Measurements from ENCODE around the gene NBPF1. TPM values are rescaled to one million over a fixed set of nuclear protein-coding genes. Genes with fewer than 3 reads are reported as not detected.
"Not testable (repeated sequence)": the region's sequence is repeated elsewhere in the genome, so short reads cannot be mapped to it uniquely, and the experiment has no call there.

NBPF1 gene
- total and polyA plus RNA-seq, 9 of the 15 experiments (the other 6 are each of a cell fraction or from before 2014, with no cell fraction given): 5.2 to 42.6 (median 24.1) TPM

- BruUV-seq (replicated peaks); H3K9me1 ChIP-seq (ENCODE audit: control insufficient read depth, insufficient read depth, low read length); H3K36me3 ChIP-seq (ENCODE audit: control insufficient read depth, insufficient read depth, low read length); intact Hi-C loops (cut with micrococcal nuclease); H2AFZ ChIP-seq (ENCODE audit: low read depth, low read length); H3K79me2 ChIP-seq (ENCODE audit: control insufficient read depth, insufficient read depth, low read length); H3K9ac ChIP-seq (ENCODE audit: insufficient read depth in 1 of 2, low read depth in 2 of 2, low read length in 2 of 2); FAIRE-seq; H4K20me1 ChIP-seq (replicated peaks; ENCODE audit: control insufficient read depth, insufficient read depth, low read length); H3K27ac ChIP-seq (ENCODE audit: extremely low read depth, low read depth, low read length); H3K4me3 ChIP-seq; H3K4me2 ChIP-seq (ENCODE audit: insufficient read depth, low read length); H3K4me1 ChIP-seq (replicated peaks in 1 of 2; ENCODE audit: control insufficient read depth in 2 of 2, insufficient read depth in 2 of 2, low read length in 2 of 2); CTCF ChIA-PET (ENCODE audit: low intra/inter-chr PET ratio); H3K9me3 ChIP-seq (replicated peaks; ENCODE audit: control insufficient read depth, insufficient read depth, low read depth, low read length); H3K27me3 ChIP-seq (ENCODE audit: control insufficient read depth in 2 of 2, insufficient read depth in 2 of 2, low read length in 2 of 2); POLR2A ChIA-PET; in situ Hi-C loops (cut with MboI); DNase-seq (ENCODE audit: extremely low read depth in 1 of 4, low spot score in 3 of 4): not testable (repeated sequence)
- ATAC-seq: peak; percentile 28
- no CpG with 5 or more reads among the region's 6 CpGs for WGBS (ENCODE audit: insufficient coverage, low coverage, missing lambda C conversion rate)
Observed at GRCh38 chr1:16656574-16656973, 43.2 kb upstream of the NBPF1 start.

GRCh38 chr1:16651560-16651959 is 38.2 kb upstream of the NBPF1 start:
- H3K27me3 ChIP-seq (ENCODE audit: control insufficient read depth in 2 of 2, insufficient read depth in 2 of 2, low read length in 2 of 2); H3K4me3 ChIP-seq; H3K9me3 ChIP-seq (replicated peaks; ENCODE audit: control insufficient read depth, insufficient read depth, low read depth, low read length); H3K79me2 ChIP-seq (ENCODE audit: control insufficient read depth, insufficient read depth, low read length); in situ Hi-C loops (cut with MboI); FAIRE-seq; CTCF ChIA-PET (ENCODE audit: low intra/inter-chr PET ratio); H3K27ac ChIP-seq (ENCODE audit: extremely low read depth, low read depth, low read length); H4K20me1 ChIP-seq (replicated peaks; ENCODE audit: control insufficient read depth, insufficient read depth, low read length); H3K36me3 ChIP-seq (ENCODE audit: control insufficient read depth, insufficient read depth, low read length); POLR2A ChIA-PET; intact Hi-C loops (cut with micrococcal nuclease); BruUV-seq (replicated peaks); H3K9ac ChIP-seq (ENCODE audit: insufficient read depth in 1 of 2, low read depth in 2 of 2, low read length in 2 of 2); H3K4me2 ChIP-seq (ENCODE audit: insufficient read depth, low read length); H3K4me1 ChIP-seq (replicated peaks in 1 of 2; ENCODE audit: control insufficient read depth in 2 of 2, insufficient read depth in 2 of 2, low read length in 2 of 2); H3K9me1 ChIP-seq (ENCODE audit: control insufficient read depth, insufficient read depth, low read length); TF ChIP-seq TOE1 (IDR thresholded peaks at IDR 0.05; ENCODE audit: borderline replicate concordance); CEBPG (tag; conservative IDR thresholded peaks at IDR 0.05 in 1 of 2, IDR thresholded peaks at IDR 0.05 in 1 of 2): not testable (repeated sequence)
- DNase-seq (ENCODE audit: extremely low read depth in 1 of 4, low spot score in 3 of 4): peak in 1 of 4 experiments; percentile 57
- peak overlapping the region; percentile 42 for H2AFZ ChIP-seq (ENCODE audit: low read depth, low read length)
- peak; percentile 85 for ATAC-seq
- 95% methylated on average over 1 of the region's 1 CpG for WGBS (ENCODE audit: insufficient coverage, low coverage, missing lambda C conversion rate)
- peak; percentile 71 for TF ChIP-seq HMBOX1 (IDR thresholded peaks at IDR 0.05)
- TF ChIP-seq, protein P1, sequence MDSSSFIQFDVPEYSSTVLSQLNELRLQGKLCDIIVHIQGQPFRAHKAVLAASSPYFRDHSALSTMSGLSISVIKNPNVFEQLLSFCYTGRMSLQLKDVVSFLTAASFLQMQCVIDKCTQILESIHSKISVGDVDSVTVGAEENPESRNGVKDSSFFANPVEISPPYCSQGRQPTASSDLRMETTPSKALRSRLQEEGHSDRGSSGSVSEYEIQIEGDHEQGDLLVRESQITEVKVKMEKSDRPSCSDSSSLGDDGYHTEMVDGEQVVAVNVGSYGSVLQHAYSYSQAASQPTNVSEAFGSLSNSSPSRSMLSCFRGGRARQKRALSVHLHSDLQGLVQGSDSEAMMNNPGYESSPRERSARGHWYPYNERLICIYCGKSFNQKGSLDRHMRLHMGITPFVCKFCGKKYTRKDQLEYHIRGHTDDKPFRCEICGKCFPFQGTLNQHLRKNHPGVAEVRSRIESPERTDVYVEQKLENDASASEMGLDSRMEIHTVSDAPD (CRISPR knock-in tag; IDR thresholded peaks at IDR 0.05): 0 out of 2 replicates have a peak, but pooled peaks have one; percentile 34
- 0 out of 2 replicates have a peak, but pooled peaks have one; percentile 50 for TF ChIP-seq TOE1 (CRISPR knock-in tag; IDR thresholded peaks at IDR 0.05; ENCODE audit: borderline replicate concordance, low read depth)
- TF ChIP-seq CEBPG (CRISPR knock-in tag; IDR thresholded peaks at IDR 0.05): peak; percentile 26; the same call in 1 of the 2 replicates
- TF ChIP-seq ZNF717 (CRISPR knock-in tag; IDR thresholded peaks at IDR 0.05): 0 out of 2 replicates have a peak, but pooled peaks have one; percentile 50
- TF ChIP-seq CTBP1 (IDR thresholded peaks at IDR 0.05; ENCODE audit: borderline replicate concordance): 0 out of 2 replicates have a peak, but pooled peaks have one; percentile 28
- TF ChIP-seq, protein P2, sequence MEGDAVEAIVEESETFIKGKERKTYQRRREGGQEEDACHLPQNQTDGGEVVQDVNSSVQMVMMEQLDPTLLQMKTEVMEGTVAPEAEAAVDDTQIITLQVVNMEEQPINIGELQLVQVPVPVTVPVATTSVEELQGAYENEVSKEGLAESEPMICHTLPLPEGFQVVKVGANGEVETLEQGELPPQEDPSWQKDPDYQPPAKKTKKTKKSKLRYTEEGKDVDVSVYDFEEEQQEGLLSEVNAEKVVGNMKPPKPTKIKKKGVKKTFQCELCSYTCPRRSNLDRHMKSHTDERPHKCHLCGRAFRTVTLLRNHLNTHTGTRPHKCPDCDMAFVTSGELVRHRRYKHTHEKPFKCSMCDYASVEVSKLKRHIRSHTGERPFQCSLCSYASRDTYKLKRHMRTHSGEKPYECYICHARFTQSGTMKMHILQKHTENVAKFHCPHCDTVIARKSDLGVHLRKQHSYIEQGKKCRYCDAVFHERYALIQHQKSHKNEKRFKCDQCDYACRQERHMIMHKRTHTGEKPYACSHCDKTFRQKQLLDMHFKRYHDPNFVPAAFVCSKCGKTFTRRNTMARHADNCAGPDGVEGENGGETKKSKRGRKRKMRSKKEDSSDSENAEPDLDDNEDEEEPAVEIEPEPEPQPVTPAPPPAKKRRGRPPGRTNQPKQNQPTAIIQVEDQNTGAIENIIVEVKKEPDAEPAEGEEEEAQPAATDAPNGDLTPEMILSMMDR (IDR thresholded peaks at IDR 0.05 in 2 of 3, conservative IDR thresholded peaks at IDR 0.05 in 1 of 3; ENCODE audit: insufficient read depth in 2 of 3, low read depth in 1 of 3, low read length in 3 of 3): peak in 1 of 3 experiments; percentile 23; a peak in 1 of 6 replicates
